Heart left ventricle (tissue), 16 donors: Measurements from ENCODE around the gene DUSP19. TPM values are rescaled to one million over a fixed set of nuclear protein-coding genes. Genes with fewer than 3 reads are reported as not detected.

Experiments used
- ATAC-seq, 4 donors: fragments of 200-7000 bp; cut with Tn5 transposase; one replicate each; pipeline ENCODE4 v1.9.1; 2020 to 2022; ENCODE audit warnings: moderate library complexity in 4 of 4, mild to moderate bottlenecking in 3 of 4, moderate number of reproducible peaks in 1 of 4
- DNase-seq, 5 donors: peaks; one replicate each; pipeline ENCODE4 v3.0.0-alpha.2; 2020
- H3K27ac ChIP-seq, 12 donors: fragments of 200-600 bp; sonication (generic) in 4 of 12; one replicate each; pipeline versions ENCODE4 v1.5.0 to v1.8.0; 2016 to 2022; ENCODE audit warnings: mild to moderate bottlenecking in 2 of 12
- H3K27me3 ChIP-seq, 9 donors: fragments of 200-600 bp; sonication (generic) in 2 of 9; one replicate each; pipeline versions ENCODE4 v1.5.1 to v1.8.0; 2016 to 2022; ENCODE audit warnings: mild to moderate bottlenecking in 3 of 9
- H3K36me3 ChIP-seq, 9 donors: fragments of 200-600 bp; sonication (generic) in 2 of 9; one replicate each; pipeline versions ENCODE4 v1.5.0 to v1.8.0; 2018 to 2022; ENCODE audit warnings: mild to moderate bottlenecking in 2 of 9
- H3K4me1 ChIP-seq, 12 donors: fragments of 200-600 bp; sonication (generic) in 4 of 12; one replicate each; pipeline versions ENCODE4 v1.5.0 to v1.8.0; 2016 to 2022; ENCODE audit warnings: mild to moderate bottlenecking in 3 of 12
- H3K4me3 ChIP-seq, 12 donors: fragments of 200-600 bp; sonication (generic) in 4 of 12; one replicate each; pipeline versions ENCODE4 v1.5.0 to v1.8.0; 2017 to 2022; ENCODE audit warnings: mild to moderate bottlenecking in 9 of 12, moderate library complexity in 4 of 12
- H3K9me3 ChIP-seq, 12 donors: fragments of 200-600 bp; sonication (generic) in 4 of 12; one replicate each; pipeline versions ENCODE4 v1.5.0 to v1.8.0; 2016 to 2022; ENCODE audit warnings: mild to moderate bottlenecking in 1 of 12
- CTCF ChIP-seq, 12 donors: fragments of 200-600 bp; sonication (generic) in 4 of 12; IDR thresholded peaks; one replicate each; pipeline versions ENCODE4 v1.5.0 to v1.8.0; 2018 to 2022; ENCODE audit warnings: antibody characterized with exemption in 12 of 12, mild to moderate bottlenecking in 5 of 12
- POLR2A ChIP-seq, 2 donors: fragments of 450-650 bp; IDR thresholded peaks; one replicate each; pipeline ENCODE4 v1.6.1; 2017; ENCODE audit warnings: antibody characterized with exemption in 2 of 2, mild to moderate bottlenecking in 2 of 2, moderate library complexity in 2 of 2
- WGBS, 4 donors: extraction: QIAGEN DNeasy Blood & Tissue Kit in 2 of 4; methylation state at CpG; one replicate each; pipeline versions ENCODE4 v1.1.5 to v1.1.7; 2013 to 2018; 5-methylcytosine and 5-hydroxymethylcytosine counted together
- intact Hi-C, 10 donors: fragments of 100-400 bp; cut with DNase I; formaldehyde crosslinking; loops; one replicate each; pipeline versions ENCODE4 v1.11.1 to v1.14.2; 2022
- polyA plus RNA-seq, 2 donors: library from polyadenylated mRNA; stranded (reverse); fragments of 200-250 nt; gene quantifications; one replicate each; pipeline ENCODE4 v1.2.3, GENCODE V29; 2013
- total RNA-seq, 9 donors: library from RNA; depleted of rRNA in 2 of 9; stranded (reverse); fragments of >200 nt in 2 of 9; fragmentation: NEBNext Ultra II Directional in 3 of 9; extraction: Animal tissue kit (Norgen Biotek cat#: 25700) in 3 of 9; gene quantifications; one replicate each; pipeline versions ENCODE4 v1.1.0 to v1.2.4, GENCODE V29; 2016 to 2023
- donor health status: ischemic (EF 13 %, LVEDD 7.1; RV severe dilation, severe dysfunction).
- donor health status: healthy with polysubstance abuse.
- donor health status: DM: no; HTN: yes; CAD: no.
- donor health status: DM: no; HTN: no; CAD: no.
- donor health status: ischemic (EF 25% LVEDD 6.9; RV normal size, moderate dysfunction).
- donor health status: ischemic (EF 25% LVEDD 5.7; RV mildly dilated, moderate dysfunction).
- donor health status: healthy.
- donor health status: DM: yes; HTN: yes; CAD: no.
- donor health status: ischemic (EF 35%, LVEDD 5.7; RV mildly dilated, moderate dysfunction).
- donor health status: nonischemic (EF 11% LVEDD 7.7; RV severe dilation, severe dysfunction).
- donor health status: DM: yes; HTN: yes; CAD: no.
- donor health status: PGD.
- donor health status: ischemic (EF 29% LVEDD 5.4; RV normal size, mild dysfunction).
- donor health status: nonischemic (EF 23%, LVEDD 6.1; RV moderate dilation, normal function).

Gene DUSP19
- total and polyA plus RNA-seq, 11 donors, result 1.5 to 13.4 (median 8.9) TPM

DNA sequence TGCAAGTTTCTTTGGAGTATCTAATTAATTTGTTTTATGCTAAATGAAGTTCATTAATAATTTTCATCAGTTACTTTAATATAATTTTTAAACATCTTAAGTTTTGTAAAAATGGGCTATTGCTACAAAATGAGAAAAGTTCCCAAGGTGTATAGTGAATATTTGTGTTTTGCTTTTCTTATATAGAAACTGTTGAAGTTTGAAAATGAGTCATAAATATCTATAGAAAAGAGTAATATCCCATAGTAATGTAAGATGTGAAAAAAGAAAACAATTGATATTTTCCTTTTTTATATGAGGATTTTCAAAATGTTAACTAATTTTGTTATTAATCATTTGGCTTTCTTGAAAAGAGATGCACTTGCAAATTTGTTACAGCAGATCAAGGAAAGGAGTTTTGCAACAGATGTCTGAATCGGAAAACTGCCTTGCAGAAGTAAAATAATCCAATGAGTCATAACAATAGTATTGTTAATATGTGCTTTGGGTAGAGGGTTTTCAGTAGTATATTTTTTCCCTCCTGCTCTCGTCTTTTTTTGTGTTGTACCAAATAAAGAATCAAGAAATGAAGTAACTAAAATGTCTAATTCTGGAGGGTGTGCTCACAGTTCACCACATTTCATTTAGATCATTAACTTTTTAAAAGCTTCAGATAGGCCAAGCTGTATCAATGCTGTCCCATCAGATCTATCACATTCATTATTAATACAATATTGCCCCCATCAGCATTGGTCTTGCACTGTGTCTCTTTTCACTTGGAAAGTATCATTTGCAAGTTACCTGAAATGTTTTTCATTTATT, 15.5 kb downstream of the DUSP19 start:
- Histone ChIP-seq H3K9me3 (no peaks in the 10 kb centered on the region), H3K4me3 (no peak overlapping the region), H3K4me1 (peaks cover 0 to 8% (median 0%) of the 10 kb centered on the region in 12 donors), H3K27ac (no peak overlapping the region), H3K27me3 (no peaks in the 10 kb centered on the region), H3K36me3 (peaks cover 0 to 18% (median 3%) of the 10 kb centered on the region in 9 donors)
- intact Hi-C loops, result no loop called here
- 35 to 68% (median 47%) methylated on average over 2 of the region's 2 CpGs for WGBS, 4 donors
- no peak for TF ChIP-seq POLR2A (IDR thresholded peaks at IDR 0.05)
- peak in 6 of 12 donors; percentile 8 to 35 (median 16) for TF ChIP-seq CTCF (IDR thresholded peaks at IDR 0.05)
- ATAC-seq, result peak in 1 of 4 donors; percentile 29
- DNase-seq, result no peak

GRCh38 chr2:183105402-183106134, 27.0 kb downstream of the DUSP19 start:
- ATAC-seq (no peak), DNase-seq (no peak)
- intact Hi-C loops, result no loop called here
- peaks cover 0 to 3% (median 0%) of the 10 kb centered on the region in 12 donors for H3K9me3 ChIP-seq
- WGBS, 4 donors, result 71 to 75% (median 72%) methylated on average over 4 of the region's 4 CpGs
- no peak for TF ChIP-seq POLR2A (IDR thresholded peaks at IDR 0.05)
- no peaks in the 10 kb centered on the region for H3K4me1 ChIP-seq
- H3K27ac ChIP-seq, result no peak overlapping the region
- no peak overlapping the region for H3K4me3 ChIP-seq
- H3K36me3 ChIP-seq, result no peaks in the 10 kb centered on the region
- H3K27me3 ChIP-seq, result no peaks in the 10 kb centered on the region

DNA sequence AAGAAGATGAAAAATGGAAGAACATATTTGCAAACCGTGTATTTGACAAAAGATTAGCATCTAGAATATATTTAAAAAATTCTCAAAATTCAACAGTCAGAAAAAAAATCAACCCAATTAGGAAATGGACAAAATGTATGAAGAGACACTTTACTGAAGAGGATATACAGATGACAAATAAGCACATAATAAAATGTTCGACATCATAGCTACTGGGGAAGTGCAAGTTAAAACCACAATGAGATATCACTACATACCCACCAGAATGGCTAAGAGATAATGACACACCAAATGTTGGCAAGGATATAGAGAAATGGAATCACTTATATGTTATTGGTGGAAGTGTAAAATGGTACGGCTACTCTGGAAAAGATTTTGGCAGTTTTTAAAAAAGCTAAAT, 34.0 kb downstream of the DUSP19 start:
- intact Hi-C loops, result no loop called here
- 81 to 93% (median 88%) methylated on average over 3 of the region's 3 CpGs for WGBS, 4 donors
- H3K36me3 ChIP-seq, result no peaks in the 10 kb centered on the region

GRCh38 chr2:183113630-183114029, 35.1 kb downstream of the DUSP19 start:
- intact Hi-C loops, result no loop called here
- Histone ChIP-seq H3K4me1 (no peaks in the 10 kb centered on the region), H3K4me3 (no peak overlapping the region), H3K27me3 (peaks cover 0 to 4% (median 0%) of the 10 kb centered on the region in 9 donors), H3K36me3 (no peaks in the 10 kb centered on the region), H3K27ac (no peak overlapping the region), H3K9me3 (no peaks in the 10 kb centered on the region)
- WGBS, 4 donors, result 26 to 40% (median 34%) methylated on average over 2 of the region's 2 CpGs
- TF ChIP-seq POLR2A (IDR thresholded peaks at IDR 0.05), result no peak
- ATAC-seq, result no peak
- DNase-seq, result no peak

More for the DNA sequence above, 34.0 kb downstream of the DUSP19 start:
- Histone ChIP-seq H3K4me1 (no peaks in the 10 kb centered on the region), H3K27ac (no peak overlapping the region), H3K9me3 (no peaks in the 10 kb centered on the region), H3K27me3 (peaks cover 0 to 4% (median 0%) of the 10 kb centered on the region in 9 donors), H3K4me3 (no peak overlapping the region)
- TF ChIP-seq POLR2A (IDR thresholded peaks at IDR 0.05) (no peak), CTCF (IDR thresholded peaks at IDR 0.05) (no peak)
- no peak for ATAC-seq
- DNase-seq, result no peak

- Histone ChIP-seq H3K9me3 (no peaks in the 10 kb centered on the region), H3K4me1 (no peaks in the 10 kb centered on the region), H3K36me3 (no peaks in the 10 kb centered on the region), H3K27ac (no peak overlapping the region), H3K27me3 (no peaks in the 10 kb centered on the region), H3K4me3 (no peak overlapping the region)
- DNase-seq (no peak), ATAC-seq (no peak)
- WGBS, 4 donors, result 72 to 81% (median 74%) methylated on average over 3 of the region's 3 CpGs
- TF ChIP-seq POLR2A (IDR thresholded peaks at IDR 0.05) (no peak), CTCF (IDR thresholded peaks at IDR 0.05) (no peak)
- intact Hi-C loops, result no loop called here
Observed at GRCh38 chr2:183117226-183117625, 38.7 kb downstream of the DUSP19 start.
